ENCODE results near the gene FRS3. TPM values are rescaled to one million over a fixed set of nuclear protein-coding genes. Genes with fewer than 3 reads are reported as not detected.
"Not testable (repeated sequence)": the region's sequence is repeated elsewhere in the genome, so short reads cannot be mapped to it uniquely, and the experiment has no call there.

Gene FRS3
- total RNA-seq, 1 donor from 2014 or later, result 7.5 TPM

DNA sequence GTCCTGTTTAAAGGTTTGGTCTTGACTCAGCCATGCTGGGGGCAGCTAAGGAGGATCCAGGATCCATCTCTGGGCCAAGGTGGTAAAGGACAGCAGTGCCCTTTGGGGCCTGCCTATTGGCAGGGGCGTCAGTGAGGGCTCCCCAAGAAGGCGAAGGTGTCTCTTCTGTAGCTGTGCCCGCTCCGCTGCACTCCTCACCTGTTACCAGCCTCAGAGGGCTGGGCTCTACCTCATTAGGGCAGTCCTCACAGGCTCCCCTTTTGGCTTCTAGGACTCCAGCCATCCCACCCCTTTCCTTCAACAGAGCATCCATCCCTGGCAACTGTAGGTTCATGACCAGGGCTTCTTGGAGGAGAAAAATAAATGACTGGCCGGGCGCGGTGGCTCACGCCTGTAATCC lies 10.3 kb downstream of the FRS3 start:
- DNase-seq (ENCODE audit: low spot score), result no peak

DNA sequence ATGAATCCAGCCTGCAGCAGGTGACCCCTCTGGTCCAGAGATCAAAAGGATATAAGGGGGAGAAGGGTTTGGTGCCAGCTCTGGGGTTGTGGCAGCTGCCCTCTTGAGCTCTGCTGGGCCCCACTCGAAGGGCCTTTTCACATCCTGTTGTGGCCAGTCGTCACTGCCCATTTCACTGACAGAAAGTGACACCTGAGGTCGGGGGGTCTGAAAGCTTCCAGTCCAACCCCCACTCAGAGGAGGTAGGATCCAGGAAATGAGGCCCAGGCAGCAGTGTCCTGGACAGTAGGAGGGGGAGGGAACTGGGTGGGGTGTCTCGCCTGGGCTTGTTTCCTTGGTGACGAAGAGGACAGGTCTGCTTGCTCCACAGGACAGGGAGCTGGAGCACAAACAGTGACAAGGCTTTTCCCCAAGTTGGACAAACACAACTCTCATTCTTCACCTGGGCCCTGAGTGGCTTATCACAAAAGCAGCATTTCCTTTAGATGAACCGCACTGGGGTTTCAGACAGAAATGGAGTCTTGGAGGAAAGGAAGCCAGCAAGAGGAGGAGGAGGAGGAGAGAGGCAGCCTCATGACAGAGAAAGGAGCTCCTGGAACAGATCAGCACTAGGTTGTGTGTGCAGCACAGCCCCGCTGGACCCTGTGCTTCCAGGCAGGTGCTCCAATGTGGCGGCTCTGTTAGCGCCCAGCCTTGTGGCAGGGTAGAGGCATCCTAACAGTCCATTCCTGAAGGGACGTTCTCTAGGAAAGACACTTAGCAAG lies 11.0 kb downstream of the FRS3 start:
- DNase-seq (ENCODE audit: low spot score), result peak; percentile 60

DNA sequence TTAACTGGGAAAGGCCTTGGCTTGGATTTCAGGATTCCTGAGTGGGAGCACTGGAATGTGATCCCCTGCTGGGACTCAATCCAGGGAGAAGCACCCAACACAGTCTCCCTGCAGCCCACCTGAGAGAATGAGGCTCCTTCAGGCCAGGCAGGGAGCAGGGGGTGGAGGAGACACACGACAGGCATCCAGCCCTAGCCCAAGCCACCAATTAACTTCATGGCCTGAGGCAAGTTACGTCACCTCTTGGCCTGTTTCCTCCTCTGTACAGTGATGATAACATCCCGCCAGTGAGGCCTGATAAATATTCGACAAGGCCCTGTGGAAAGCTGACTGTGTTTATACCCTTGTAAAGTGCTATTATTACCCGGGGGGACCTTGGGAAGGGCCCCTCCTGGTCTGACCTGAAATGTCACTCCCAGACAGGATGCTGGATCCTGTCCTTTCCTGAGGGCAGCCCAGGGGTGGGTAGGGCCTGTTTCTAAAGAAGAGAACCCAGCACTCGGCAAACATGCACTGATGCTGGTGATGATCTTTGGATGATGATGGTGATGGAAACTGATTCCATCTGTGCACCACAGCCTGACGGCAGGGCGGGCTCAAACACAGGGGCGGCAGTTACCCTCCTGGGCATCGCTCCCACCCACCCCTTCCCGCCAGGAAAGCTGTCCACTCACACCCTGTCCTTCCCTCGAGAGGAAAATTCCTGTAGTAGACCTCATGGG lies 12.4 kb downstream of the FRS3 start:
- DNase-seq (ENCODE audit: low spot score), result peak; percentile 87

DNA sequence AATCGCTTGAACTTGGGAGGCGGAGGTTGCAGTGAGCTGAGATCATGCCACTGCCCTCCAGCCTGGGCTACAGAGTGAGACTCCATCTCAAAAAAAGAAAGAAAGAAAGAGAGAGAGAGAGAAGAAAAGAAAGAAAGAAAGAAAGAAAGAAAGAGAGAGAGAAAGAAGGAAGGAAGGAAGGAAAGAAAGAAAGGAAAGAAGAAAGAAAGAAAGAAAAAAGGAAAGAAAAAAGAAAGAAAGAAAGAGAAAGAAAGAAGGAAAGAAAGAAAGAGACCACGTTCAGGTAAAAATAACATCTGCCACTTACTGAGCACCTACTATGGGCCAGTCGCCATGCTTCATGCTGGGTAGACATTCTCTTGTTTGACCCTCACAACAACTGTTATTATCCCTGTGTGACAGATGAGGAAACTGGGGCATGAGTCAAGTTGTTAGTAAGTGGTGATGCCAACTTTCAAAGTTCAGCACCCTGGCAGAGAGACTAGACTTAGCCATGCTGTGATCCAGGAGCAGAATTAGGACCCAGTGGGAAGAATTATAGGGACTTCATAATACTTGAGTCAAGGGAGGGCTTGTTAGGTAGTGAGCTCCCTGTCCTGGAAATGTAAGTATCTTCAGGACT lies 13.5 kb downstream of the FRS3 start:
- DNase-seq (ENCODE audit: low spot score), result not testable (repeated sequence)

DNA sequence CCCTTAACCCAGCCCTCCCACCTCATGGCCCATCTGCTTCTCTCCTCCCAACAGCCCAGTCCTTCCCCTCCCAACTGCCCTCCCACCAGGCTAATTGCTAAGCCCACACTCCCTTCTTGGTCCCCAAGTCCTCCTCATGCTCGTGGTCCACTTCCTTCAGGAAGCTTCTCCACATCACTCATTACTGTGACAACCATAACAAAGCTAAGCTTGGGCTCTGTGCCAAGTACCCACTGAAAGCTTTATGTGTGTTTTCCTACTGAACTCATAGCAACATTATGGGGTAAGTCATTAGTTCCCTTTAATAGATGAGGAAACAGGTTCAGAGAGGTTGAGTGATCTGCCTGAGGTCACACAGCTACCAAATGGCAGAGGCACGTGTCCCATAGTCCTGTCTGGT lies 16.2 kb downstream of the FRS3 start:
- no peak for DNase-seq (ENCODE audit: low spot score)

DNA sequence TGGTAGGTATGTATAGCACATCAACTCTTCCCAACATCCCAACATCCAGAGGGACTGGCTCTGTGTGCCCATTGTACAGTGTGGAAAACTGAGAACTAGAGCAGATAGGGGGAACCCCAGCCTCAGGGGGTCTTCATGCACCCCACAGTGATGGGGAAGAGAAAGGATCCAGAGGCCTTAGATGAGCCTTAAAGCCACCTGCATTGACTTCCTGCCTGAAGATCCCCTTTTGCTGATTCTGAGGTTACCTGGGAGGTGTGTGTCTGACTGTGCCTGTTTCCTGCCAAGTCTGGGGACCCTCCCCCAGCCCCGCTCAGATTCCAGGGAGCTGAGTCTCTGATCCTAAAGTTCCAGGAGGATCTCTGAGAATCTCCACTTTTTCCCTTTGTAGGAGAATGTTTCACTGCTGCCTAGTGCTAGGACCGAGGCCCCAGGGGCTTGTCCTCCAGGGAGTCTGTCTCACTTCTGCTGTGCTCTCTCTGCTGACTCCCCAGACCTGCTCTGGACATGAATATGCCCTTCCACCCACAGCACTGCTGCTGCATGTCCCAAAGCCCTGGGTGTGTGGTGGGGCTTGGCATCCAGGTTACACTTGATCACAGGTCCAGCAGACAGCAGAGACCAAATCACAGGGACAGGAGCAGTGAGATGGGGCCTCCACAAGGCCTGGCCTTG lies 19.7 kb downstream of the FRS3 start:
- no peak for DNase-seq (ENCODE audit: low spot score)

DNA sequence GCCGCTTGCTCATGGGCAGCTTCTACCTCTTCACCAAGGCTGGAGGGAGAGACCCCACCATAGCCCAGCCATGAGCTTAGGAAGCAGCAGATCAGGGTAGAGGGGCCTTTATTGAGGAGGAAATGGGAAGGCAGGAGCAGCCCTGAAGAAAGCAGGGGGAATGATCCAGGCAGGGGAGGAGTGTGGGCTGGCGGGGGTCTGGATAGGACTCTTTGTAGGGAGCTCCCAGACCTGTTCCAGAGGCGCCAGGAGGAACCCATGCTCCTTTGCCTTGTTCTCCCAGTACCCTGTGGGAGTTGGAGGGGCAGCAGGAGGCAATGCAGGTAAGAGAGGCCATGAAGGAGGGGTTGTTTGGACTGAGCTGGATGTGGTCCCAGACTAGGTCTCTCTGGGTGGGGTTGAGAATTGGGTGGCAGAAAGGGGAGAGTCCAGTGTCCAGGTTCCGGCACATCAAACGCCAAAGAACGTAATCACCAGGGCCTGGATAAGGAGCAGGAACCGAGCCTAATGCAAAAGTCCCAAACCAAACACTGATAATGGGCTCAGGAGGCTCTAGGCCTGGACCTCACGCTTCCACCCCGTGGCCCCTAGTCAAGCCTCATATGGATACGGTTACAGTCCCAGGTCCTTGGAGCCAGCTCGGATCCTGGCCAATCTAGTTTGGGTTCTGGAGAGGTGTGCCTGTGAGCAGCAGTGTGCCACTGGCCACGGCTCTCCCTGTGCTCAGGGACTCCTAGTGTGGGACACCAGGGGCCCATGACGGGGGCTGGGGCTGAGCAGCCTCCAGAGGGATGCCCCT lies 20.4 kb downstream of the FRS3 start:
- no peak for DNase-seq (ENCODE audit: low spot score)

DNA sequence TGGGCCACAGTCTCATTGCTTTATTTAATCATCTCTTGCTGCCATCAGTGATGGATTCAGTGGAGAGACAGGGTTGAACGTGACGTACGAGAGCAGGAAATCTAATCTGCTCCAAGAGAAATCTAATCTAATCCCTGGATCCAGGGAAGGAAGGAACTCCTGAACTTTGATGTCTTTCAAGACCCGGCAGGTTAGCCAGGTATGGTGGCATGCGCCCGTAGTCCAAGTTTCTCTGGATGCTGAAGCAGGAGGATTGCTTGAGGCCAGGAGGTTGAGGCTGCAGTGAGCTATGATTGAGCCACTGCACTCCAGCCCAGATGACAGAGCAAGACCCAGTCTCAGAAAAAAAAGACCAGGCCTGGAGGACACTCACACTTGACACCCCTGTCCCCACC lies 21.1 kb downstream of the FRS3 start:
- no peak for DNase-seq (ENCODE audit: low spot score)

DNA sequence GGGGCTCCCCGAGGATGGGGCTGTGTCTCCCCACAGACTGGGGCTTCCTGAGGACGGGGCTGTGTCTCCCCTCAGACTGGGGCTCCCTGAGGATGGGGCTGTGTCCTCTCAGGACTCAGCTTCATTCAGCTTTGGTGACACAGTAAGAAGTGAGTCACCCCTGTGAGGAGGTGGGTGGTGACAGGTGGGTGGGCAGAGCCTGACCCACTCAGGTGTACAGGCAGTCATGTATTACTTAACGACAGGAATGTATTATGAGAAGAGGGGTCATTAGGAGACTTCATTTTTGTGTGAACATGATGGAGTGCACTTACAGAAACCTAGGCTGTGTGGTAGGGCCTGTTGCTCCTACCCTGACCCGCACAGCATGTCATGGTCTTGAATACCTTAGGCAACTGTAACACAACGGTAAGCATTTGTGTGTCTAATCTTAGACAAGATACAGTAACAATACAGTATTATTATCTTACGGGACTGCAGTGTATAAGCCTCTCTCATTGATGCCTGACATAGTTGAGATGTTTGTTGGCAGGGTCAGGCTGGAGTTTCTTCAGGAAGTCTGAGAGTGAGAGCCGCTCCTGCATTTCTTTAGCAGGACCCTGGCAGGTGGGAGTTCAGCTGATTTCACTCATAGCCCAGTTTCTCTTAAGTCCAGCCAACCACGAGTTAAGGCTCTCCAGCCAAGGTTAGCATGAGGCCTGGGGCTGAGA lies 21.6 kb downstream of the FRS3 start:
- DNase-seq (ENCODE audit: low spot score), result no peak

DNA sequence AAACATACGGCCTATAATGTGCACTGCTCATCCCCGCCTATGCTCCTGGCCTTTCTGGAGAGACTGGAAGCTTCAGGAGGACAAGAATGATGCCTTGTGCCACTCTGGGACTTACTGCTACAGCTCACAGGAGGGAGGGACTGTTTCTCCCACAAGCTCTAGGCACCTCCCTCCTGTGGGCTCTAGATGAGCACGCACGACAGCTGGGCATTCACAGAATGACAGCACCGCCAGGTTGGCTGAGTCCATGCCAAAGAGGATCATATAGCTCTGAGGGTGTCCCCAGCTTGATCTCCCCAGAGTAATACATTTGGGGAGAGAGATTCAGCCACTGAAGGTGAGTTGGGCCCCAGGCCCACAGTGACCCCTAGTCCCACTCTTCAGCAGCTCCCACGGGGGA lies 22.4 kb downstream of the FRS3 start:
- DNase-seq (ENCODE audit: low spot score), result no peak

DNA sequence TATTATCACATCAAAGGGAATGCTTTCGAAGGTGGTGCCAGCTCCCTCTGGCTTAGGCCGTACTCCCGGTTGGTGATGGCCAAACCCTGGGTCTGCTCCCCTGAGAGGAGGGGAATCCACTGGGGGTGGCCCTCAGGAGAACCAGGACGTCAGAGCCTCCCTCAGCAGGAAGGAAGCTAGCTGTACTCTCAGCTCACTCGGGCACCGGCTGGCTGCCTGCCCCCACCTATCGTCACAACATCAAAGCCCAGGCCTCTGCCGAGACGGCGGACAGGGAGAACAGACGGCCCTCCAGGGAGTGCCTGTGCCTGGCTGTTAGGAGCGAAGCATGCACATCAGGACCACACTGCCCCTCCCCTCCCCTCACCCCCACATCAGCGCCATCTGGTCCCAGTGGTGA lies 23.3 kb downstream of the FRS3 start:
- no peak for DNase-seq (ENCODE audit: low spot score)

DNA sequence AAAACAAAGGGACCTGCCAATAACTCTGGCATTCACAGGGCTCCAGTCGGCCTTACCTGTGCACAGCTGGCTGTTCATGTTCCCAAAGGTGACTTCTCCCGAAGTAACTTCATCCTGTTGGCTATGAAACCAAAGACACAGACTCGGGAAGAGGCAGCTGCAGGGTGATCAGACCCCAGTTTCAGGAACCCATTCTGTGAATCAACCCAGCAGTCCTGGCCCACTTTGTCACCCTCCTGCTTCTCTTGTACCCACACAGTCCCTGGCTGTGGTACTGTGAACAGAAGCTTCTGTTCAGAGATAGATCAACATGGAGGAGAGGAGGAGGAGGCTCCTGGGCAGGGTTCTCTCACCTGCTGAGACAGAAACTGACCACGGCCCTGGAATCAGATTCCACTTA lies 23.8 kb downstream of the FRS3 start:
- DNase-seq (ENCODE audit: low spot score), result no peak

DNA sequence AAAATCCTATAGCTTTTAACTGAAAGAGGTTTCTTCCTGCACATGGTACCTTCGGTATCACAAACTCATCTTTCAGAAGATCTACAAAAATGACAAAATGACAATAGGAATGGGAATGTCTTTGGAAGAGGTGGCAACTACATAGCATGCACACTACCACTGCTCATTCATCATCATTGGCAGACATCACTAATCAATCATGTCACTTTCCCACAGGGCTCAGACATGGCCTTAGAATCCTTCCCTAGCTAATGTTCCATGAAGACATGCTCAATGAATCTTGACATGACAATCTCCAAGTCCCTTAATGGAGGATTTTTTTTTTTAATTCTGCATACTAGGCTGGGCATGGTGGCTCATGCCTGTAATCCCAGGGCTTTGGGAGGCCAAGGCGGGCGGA lies 29.3 kb downstream of the FRS3 start:
- no peak for DNase-seq (ENCODE audit: low spot score)

DNA sequence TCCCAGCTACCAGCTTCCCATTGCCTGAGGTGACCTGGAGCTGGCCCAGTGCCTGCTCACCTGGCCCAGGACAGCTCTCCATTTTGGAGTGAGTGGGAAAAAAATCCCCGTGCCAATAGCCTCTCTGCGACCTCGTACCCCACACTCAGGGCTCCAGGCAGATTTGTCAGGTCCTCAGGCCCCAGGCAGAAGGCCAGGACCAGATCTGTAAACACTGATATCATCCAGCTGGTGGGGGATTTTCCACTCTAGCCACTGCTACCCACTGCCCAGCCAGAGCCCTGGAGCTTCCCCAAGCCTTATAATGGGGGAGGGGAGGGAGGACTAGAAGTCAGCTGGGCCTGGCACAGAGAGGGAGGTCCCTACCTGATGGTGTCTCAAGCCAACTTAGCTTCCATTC lies 31.2 kb downstream of the FRS3 start:
- no peak for DNase-seq (ENCODE audit: low spot score)

DNA sequence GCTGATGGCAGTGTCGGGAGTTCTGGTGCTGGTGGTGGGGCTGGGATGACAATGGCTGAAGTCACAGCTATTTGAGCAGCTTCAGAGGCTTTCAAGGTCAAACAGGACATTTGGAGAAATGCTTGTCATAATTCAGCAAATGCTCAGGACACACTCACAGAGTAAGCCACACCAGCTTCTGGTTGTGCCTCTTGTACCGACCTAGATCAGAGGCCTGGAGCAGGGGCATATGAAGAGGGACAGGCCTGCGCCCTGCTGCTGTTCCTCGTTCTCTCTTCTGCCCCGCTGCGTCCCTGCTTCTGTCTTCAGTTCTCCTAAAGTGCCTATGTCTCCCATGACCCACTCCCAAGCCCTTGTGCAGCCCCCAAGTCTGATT lies 31.6 kb downstream of the FRS3 start:
- no peak for DNase-seq (ENCODE audit: low spot score)

DNA sequence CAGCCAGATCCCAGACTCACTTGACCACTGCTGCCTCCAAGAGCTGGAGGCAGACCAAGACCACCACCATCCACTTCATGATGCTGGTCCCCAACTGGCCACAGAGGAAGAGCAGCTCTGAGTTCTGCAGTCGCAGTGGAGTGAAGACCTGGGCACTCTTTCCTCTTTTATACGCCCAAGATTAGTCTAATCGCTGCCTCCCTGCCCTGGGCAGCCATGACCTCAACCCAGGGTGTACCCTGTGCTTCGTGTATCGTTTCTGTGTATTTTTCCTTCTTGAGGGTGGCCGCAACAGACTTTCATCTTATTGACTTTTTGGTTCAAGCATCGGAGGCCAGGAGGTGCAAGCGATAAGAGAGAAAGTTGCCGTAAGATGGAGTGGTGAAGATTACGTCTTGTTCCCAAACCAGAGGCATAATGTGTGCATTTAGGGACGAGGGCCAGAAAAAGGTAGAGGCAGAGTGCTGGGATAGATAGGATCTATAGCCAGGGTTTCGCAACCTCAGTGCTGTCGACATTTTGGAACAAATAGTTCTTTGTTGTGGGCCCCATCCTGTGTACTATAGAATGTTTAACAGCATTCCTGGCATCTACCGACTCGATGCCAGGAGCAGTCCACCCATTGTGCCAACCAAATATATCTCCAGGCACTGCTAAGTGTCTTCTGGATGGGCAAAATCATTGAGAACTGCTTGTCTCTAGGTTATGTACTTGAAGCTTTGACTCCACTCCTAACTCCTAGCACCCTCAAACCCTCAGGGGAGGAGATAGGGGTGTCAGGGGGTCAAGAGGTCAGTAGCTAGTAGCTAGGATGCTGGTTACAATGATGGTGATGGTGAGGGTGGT lies 32.2 kb downstream of the FRS3 start, which contains the start of gene PGC:
Gene PGC, minus strand, starts transcription at position 142 of the 846 bp plus-strand sequence. Its CDS starts 63 bp downstream, at position 79.
- no peak for DNase-seq (ENCODE audit: low spot score)

DNA sequence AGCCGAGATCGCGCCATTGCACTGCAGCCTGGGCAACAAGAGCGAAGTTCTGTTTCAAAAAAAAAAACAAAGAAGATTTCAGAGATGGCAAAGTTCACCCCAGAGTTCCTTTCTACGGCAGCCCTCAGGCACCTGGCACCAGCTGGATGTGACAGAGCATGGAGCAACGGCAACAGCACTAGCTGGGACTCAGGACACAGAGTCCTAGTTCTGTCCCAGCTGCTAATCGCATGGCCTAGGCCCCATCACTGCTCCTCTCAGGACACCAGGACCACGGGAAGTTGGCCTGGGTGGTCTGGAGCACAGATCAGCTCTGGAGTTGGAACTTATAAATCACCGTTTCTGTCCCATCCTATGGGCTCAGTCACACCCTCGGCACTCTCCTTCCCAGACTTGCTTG lies 33.6 kb downstream of the FRS3 start:
- DNase-seq (ENCODE audit: low spot score), result no peak

DNA sequence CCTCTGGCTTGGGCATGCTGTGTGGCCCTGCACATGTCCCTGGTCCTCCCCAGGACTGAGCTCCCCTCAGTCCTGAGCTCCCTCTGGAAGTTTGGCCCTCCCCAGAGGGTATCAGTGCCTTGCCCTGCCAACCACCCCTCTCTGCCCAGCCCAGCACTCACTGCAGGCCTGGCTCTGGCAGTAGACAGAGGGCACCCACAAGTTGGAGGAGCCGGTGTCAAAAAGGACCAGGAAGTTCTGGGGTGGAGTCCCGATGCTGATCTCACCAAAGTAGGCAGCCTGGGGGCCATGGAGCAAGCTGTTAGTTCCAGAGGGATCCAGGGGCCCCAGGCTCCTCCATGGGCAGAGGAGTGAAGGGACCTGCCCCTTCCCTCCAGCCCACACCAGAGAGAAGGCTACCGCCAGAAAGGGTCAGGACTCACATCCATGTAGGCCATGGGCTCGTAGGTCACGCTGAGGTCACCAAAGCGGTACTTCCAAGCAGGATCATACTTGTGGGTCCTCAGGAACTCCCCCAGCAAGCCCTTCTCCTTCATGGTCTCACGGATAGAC lies 35.4 kb downstream of the FRS3 start:
- no peak for DNase-seq (ENCODE audit: low spot score)

DNA sequence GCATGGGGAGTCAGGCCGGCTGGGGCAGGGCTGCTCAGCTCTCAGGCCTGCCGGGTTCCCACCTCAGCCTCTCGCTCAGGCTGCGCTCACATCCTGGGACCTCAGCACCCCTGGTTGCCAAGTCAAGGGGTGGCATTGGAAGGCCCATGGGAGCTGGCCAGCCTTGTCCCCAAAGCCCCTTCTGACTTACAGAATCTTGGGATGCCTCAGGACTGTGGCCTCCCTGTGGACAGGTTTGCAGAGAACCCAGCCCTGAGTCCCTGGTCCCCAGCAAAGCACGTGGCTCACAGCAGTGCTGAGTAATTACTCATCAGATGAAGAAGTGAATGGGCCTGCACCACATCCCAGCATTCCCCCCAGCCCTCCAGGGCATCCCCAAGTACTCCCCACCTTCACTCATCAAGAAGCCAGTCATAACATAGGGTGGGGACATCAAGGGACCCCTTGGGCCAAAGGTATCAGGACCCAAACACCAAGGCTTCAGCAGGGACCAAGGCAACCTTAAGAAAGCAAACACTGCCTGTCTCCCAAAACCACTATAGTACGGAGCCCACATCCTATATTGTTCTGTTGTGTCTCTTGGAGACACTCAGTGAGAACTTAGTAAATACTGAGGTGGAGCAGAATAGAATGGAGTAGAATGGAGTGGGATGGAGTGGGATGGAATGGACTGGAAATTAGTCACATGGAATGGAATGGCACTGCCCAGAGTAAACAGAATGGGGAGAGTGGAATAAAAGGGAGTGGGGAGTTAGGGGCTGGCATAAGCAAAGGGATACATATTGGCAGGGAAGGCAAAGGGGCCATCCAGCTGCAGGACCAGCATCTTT lies 36.1 kb downstream of the FRS3 start:
- no peak for DNase-seq (ENCODE audit: low spot score)

Data from ureter (tissue), 1 donor.